Measurements from ENCODE around the gene DAPK1. TPM values are rescaled to one million over a fixed set of nuclear protein-coding genes. Genes with fewer than 3 reads are reported as not detected.

DAPK1 gene
- total and polyA plus RNA-seq, 10 of the 15 experiments (the other 5 are each of a cell fraction or from before 2014, with no cell fraction given), result 8.2 to 94.7 (median 51.6) TPM

DNA sequence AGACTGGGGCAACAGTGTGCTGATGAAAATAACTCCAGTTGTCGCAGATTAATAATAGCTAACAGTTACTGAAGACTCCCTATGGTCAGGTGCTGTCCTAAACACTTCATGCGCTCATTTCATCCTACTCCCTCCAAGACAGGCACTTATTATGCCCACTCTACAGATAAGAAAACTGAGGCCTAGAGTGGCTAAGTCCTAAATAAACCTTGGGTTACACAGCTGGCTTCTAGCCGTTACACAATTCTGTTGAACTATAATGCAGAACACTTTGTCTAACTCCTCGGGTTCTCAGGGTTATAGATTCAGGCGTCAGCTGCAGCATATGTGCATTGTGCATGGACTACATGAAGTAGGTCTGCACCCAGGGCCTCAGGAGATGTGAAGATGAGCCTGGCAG, 103.9 kb downstream of the DAPK1 start:
- Histone ChIP-seq H3K27ac (ENCODE audit: control insufficient read depth, insufficient read depth) (no peak overlapping the region), H4K20me1 (ENCODE audit: control insufficient read depth, insufficient read depth) (no peaks in the 10 kb centered on the region), H3K9me3 (replicated peaks; ENCODE audit: control insufficient read depth, insufficient read depth, low read length) (no peaks in the 10 kb centered on the region; the same call in 2 of the 3 replicates), H3K4me1 (ENCODE audit: control insufficient read depth, insufficient read depth, low read length) (peaks cover 9% of the 10 kb centered on the region; the same call in 1 of the 2 replicates), H3K27me3 (replicated peaks in 1 of 2; ENCODE audit: control insufficient read depth in 2 of 2, insufficient read depth in 2 of 2, low read length in 1 of 2) (no peaks in the 10 kb centered on the region), H3K4me3 (no peak overlapping the region), H3K36me3 (ENCODE audit: control insufficient read depth in 2 of 2, insufficient read depth in 2 of 2, low read length in 1 of 2) (peaks cover 0 to 2% of the 10 kb centered on the region in 2 experiments; a peak in 2 of 4 replicates), H3K79me2 (ENCODE audit: control insufficient read depth, insufficient read depth, low read length) (no peaks in the 10 kb centered on the region; the same call in 1 of the 2 replicates), H3K9ac (ENCODE audit: control insufficient read depth, insufficient read depth, low read length) (no peak overlapping the region), H2AFZ (ENCODE audit: control insufficient read depth, low read depth, low read length) (no peak overlapping the region), H3K4me2 (ENCODE audit: control insufficient read depth, insufficient read depth) (no peak overlapping the region)
- in situ Hi-C loops (cut with MboI) (no loop called here), intact Hi-C loops (cut with micrococcal nuclease; ENCODE audit: unreplicated experiment) (no loop called here)
- DNase-seq (ENCODE audit: low read depth, low spot score) (no peak), FAIRE-seq (no peak), ATAC-seq (no peak)
- no TSS peak for BruUV-seq (replicated peaks)
- SMC1A ChIA-PET (ENCODE audit: uncharacterized antibody, unreplicated experiment), result interaction anchor here (1.0 kb wide), 1 partner anchor 102 kb away, joined by 3 read pairs; no protein-coding TSS in a partner anchor
- CTCF ChIA-PET, result no interaction called here
- WGBS (ENCODE audit: insufficient coverage, insufficient replicate concordance, low lambda C conversion rate, missing lambda C conversion rate), result 43% methylated on average over 5 of the region's 5 CpGs
- TF ChIP-seq ZNF207 (IDR thresholded peaks at IDR 0.05; ENCODE audit: borderline replicate concordance) (no peak), SMC3 (IDR thresholded peaks at IDR 0.05; ENCODE audit: borderline replicate concordance, low read length) (no peak), FOXM1 (IDR thresholded peaks at IDR 0.05; ENCODE audit: low read depth, low read length) (no peak), RBBP5 (conservative IDR thresholded peaks at IDR 0.05) (no peak)
- TF ChIP-seq, protein P1, sequence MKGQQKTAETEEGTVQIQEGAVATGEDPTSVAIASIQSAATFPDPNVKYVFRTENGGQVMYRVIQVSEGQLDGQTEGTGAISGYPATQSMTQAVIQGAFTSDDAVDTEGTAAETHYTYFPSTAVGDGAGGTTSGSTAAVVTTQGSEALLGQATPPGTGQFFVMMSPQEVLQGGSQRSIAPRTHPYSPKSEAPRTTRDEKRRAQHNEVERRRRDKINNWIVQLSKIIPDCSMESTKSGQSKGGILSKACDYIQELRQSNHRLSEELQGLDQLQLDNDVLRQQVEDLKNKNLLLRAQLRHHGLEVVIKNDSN (IDR thresholded peaks at IDR 0.05; ENCODE audit: borderline replicate concordance, extremely low read length, insufficient read depth, low read depth, low read length), result no peak
- TF ChIP-seq, protein P2, sequence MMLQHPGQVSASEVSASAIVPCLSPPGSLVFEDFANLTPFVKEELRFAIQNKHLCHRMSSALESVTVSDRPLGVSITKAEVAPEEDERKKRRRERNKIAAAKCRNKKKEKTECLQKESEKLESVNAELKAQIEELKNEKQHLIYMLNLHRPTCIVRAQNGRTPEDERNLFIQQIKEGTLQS (IDR thresholded peaks at IDR 0.05; ENCODE audit: borderline replicate concordance, extremely low read depth, low read depth, low read length), result no peak
- TF ChIP-seq, protein P3, sequence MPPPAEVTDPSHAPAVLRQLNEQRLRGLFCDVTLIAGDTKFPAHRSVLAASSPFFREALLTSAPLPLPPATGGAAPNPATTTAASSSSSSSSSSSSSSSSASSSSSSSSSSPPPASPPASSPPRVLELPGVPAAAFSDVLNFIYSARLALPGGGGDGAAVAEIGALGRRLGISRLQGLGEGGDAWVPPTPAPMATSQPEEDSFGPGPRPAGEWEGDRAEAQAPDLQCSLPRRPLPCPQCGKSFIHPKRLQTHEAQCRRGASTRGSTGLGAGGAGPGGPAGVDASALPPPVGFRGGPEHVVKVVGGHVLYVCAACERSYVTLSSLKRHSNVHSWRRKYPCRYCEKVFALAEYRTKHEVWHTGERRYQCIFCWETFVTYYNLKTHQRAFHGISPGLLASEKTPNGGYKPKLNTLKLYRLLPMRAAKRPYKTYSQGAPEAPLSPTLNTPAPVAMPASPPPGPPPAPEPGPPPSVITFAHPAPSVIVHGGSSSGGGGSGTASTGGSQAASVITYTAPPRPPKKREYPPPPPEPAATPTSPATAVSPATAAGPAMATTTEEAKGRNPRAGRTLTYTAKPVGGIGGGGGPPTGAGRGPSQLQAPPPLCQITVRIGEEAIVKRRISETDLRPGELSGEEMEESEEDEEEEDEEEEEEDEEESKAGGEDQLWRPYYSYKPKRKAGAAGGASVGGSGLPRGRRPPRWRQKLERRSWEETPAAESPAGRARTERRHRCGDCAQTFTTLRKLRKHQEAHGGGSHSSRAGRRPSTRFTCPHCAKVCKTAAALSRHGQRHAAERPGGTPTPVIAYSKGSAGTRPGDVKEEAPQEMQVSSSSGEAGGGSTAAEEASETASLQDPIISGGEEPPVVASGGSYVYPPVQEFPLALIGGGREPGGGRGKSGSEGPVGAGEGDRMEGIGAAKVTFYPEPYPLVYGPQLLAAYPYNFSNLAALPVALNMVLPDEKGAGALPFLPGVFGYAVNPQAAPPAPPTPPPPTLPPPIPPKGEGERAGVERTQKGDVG (CRISPR knock-in tag; IDR thresholded peaks at IDR 0.05), result no peak
- RAD21 ChIA-PET (ENCODE audit: unreplicated experiment), result interaction anchor here (2.8 kb wide), 1 partner anchor 21 kb away, joined by 12 read pairs; no protein-coding TSS in a partner anchor
- POLR2A ChIA-PET, result no interaction called here
